Measurements from ENCODE around the gene DHRS7B.
"Not testable (repeated sequence)": the region's sequence is repeated elsewhere in the genome, so short reads cannot be mapped to it uniquely, and the experiment has no call there.

The DHRS7B gene

GRCh38 chr17:21108651-21109050 lies 18.1 kb upstream of the DHRS7B start:
- DNase-seq: no peak

- DNase-seq: no peak
These were observed 13.6 kb upstream of the DHRS7B start for GRCh38 chr17:21113049-21113690.

- DNase-seq: no peak
These were observed 13.0 kb upstream of the DHRS7B start for GRCh38 chr17:21113716-21114115.

DNA sequence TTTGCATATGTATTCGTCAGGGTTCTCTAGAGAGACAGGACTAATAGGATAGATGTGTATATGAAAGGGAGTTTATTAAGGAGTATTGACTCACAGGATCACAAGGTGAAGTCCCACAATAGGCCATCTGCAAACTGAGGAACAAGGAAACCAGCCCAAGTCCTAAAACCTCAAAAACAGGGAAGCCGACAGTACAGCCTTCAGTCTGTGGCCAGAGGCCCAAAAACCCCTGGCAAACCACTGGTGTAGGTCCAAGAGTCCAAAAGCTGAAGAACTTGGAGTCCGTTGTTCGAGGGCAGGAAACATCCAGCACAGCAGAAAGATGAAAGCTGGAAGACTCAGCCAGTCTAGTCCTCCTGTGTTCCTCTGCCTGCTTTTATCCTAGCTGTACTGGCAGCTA lies 12.0 kb upstream of the DHRS7B start:
- not testable (repeated sequence) for DNase-seq

DNA sequence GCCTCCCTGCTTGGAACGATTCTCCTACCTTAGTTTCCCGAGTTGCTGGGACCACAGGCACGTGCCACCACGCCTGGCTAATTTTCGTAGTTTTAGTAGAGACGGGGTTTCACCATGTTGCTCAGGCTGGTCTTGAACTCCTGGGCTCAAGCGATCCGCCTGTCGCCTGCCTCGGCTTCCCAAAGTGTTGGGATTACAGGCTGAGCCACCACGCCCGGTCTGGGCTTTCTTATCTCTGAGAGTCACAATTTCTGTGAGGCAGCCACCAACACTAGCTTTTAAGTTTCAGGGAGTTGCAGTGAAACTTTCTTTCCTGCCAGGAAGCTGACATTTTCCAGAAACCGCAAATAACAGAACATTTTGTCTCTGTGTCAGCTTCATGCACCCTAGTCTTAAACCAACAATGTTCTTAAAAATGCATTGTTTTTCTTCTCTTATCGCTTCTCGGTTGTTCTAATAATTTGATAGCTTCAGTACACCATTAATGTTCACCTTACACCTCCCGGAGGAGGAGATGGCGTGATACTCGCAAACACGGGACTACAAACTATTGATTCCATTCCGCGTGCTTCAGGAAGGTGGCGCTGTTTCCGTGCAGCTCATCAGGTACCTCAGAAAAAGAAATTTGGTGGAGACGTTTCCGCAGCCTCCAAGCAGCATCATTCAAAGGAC lies 7.4 kb upstream of the DHRS7B start:
- peak; percentile 73 for DNase-seq

- no peak for DNase-seq
These were observed 6.9 kb upstream of the DHRS7B start for GRCh38 chr17:21119919-21120249.

DNA sequence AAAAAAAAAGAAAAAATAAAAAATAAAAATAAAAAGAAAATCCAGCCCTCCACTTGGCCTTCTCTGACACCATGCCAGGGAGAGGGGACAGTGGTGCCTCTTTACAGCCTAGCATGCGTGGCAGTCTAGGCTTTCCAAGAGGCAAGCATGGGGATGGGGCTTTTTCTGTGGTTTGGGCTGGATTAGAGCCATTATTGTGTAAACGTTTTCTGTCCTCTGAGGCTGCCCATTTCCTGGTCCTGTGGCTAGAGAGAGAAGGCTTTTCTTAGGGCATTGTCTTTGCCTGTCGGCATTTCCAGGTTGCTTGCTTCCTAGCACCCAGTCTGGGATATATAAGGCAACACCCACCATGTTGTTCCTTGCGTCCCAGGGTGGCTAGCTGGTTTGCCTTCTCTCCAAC lies 2.7 kb upstream of the DHRS7B start:
- no peak for DNase-seq

GRCh38 chr17:21124517-21124916 lies 2.2 kb upstream of the DHRS7B start:
- DNase-seq: not testable (repeated sequence)

GRCh38 chr17:21125862-21126261 lies 902 bp upstream of the DHRS7B start:
- DNase-seq: peak; percentile 55

DNA sequence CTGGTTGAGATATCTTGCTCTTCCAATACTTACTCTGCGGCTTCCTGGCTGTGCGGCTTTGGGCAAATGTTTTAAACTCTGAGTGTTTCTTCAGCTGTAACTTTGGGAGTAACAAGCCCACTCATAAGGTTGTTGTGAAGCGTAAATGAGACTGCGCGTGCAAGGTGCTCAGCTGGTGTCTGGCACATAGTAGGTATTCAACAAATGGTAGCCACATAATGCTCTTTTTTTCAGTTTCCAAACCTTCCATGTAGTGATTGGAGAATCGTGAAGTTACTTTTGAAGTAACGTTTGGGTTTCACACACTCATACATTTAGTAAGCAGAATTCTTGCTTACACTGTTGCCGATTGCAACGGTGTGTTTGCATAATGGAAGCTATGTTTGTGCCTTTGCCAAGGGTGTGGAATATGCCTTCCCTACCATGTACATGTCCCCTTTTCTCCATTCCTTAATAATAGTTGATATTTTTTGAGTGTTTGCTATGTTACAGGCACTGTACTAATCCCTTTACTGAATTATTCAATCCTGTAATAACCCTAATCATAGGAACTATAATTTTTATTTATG lies 829 bp downstream of the DHRS7B start:
- DNase-seq: no peak

- no peak for DNase-seq
These were observed 2.4 kb downstream of the DHRS7B start for GRCh38 chr17:21129023-21129681.

DNA sequence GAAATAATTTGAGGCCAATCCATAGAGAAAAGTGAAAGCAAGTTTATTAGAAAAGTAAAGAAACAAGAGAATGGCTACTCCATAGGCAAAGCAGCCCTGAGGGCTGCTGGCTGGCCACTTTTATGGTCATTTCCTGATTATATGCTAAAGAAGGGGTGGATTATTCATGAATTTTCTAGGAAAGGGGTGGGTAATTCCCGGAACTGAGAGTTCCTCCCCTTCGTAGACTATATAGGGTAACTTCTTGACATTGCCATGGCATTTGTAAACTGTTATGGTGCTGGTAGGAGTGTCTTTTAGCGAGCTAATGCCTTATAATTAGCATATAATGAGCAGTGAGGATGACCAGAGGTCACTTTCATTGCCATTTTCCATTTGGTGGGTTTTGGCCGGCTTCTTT lies 4.4 kb downstream of the DHRS7B start:
- DNase-seq: no peak

- DNase-seq: no peak
These were observed 5.7 kb downstream of the DHRS7B start for GRCh38 chr17:21132428-21132827.

GRCh38 chr17:21134559-21134958 lies 7.8 kb downstream of the DHRS7B start:
- no peak for DNase-seq

- DNase-seq: no peak
These were observed 14.1 kb downstream of the DHRS7B start for GRCh38 chr17:21140911-21141310.

DNA sequence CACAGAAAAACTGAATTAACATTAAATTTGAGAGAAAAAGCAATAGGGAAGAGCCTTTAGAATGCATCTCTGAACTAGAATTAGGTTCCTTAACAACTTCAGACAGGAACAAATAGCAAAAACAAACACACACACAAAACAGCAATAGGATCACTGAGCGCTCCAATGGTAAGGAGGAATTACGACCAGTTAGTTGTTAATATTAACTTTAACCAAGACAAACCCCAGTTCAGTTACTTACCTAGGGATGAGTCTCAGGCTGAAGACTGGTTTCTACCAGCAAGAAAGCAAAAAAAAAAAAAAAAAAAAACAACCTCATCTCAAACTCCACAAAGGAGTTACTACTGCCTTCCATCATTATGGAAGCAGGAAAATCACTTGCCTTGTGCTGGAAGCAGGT lies 14.6 kb downstream of the DHRS7B start:
- no peak for DNase-seq

GRCh38 chr17:21142065-21142464 lies 15.3 kb downstream of the DHRS7B start:
- not testable (repeated sequence) for DNase-seq

GRCh38 chr17:21143695-21144094 lies 16.9 kb downstream of the DHRS7B start:
- no peak for DNase-seq

GRCh38 chr17:21144299-21144698 lies 17.5 kb downstream of the DHRS7B start:
- DNase-seq: not testable (repeated sequence)

GRCh38 chr17:21146362-21147015 lies 19.7 kb downstream of the DHRS7B start:
- DNase-seq: no peak

DNA sequence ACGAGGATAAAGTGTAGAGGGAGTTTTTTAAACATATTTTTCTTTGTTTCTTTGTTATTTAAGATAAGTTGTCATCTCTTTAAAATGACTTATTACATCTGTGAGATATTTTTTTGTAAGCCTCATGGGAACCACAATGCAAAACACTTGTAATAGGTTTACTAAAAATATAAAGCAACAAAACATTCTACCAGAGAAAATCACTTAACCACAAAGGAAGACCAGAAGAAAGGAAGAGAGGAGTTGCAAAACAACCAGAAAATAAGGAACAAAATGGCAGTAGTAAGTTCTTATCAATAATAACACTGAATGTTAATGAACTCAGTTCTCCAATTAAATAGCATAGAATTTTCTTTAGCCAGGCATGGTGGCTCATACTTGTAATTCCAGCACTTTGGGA lies 22.9 kb downstream of the DHRS7B start:
- no peak for DNase-seq

GRCh38 chr17:21152731-21153130 lies 26.0 kb downstream of the DHRS7B start:
- DNase-seq: no peak

- DNase-seq: no peak
These were observed 31.0 kb downstream of the DHRS7B start for GRCh38 chr17:21157586-21158370.
